HG03103 (cell line): ENCODE measurements around the gene CFHR2.

Experiments
- ATAC-seq: cut with Tn5 transposase; IDR thresholded peaks from one replicate; pipeline ENCODE4 v1.9.1; 2021; ENCODE audit warnings: low read depth; ENCODE audit not compliant: unreplicated experiment

The CFHR2 gene

GRCh38 chr1:196997423-196997822 lies 53.9 kb downstream of the CFHR2 start:
- ATAC-seq = no peak

DNA sequence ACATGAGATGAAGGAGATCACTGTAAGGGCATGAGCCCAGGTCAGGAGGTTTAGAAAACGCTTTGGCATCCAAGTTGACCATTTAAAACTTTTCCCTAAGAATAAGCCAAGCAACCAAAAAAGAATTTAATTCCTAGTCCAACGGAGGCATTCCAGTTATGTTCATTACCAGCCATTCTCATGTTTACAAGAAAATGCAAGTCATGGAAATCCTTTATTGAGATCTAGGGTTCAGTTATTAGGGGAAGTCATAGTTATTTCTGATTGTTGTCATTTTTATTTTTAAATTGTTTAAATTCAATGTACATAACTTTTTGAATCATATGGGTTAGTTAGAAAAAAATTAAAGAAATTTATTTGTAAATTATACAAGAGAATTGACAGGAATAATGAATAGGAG lies 58.3 kb downstream of the CFHR2 start:
- no peak for ATAC-seq

- no peak for ATAC-seq
Observed at GRCh38 chr1:197003132-197003531, 59.6 kb downstream of the CFHR2 start.

DNA sequence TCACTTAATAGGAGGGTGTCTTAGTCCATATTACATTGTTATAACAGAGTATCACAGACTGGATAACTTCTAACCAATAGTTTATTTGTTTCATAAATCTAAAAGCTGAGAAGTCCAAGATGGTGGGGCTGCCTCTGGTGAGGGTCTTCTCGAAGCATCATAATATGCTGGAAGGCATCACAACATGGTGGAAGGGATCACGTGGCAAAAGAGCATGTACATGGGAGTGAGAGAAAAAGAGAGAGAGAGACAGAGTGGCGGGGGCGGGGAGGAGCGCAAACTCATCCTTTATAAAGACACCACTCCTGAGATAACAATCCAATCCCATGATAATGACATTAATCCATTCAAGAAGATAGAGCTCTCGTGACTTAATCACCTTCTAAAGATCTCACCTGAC lies 65.3 kb downstream of the CFHR2 start:
- no peak for ATAC-seq
